Measurements from ENCODE around the gene RNF181. TPM values are rescaled to one million over a fixed set of nuclear protein-coding genes. Genes with fewer than 3 reads are reported as not detected.

Gene RNF181
- polyA plus RNA-seq, 1 donor (not counting 4 experiments of a cell fraction or from before 2014, with no cell fraction given): 264 TPM

DNA sequence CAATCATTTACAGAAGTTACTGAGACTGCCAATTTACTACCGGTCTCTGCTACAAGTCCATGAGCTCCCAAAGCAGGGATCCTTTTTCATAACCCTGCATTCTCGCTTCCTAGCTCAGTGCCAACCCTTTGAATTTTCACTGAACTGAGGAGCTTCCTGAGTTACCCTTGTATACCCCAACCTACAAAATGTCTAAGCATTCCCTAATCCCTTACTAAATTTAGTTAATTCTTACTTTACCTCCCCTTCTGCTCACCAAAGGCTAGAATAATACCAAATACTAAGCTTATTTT lies 47.0 kb upstream of the RNF181 start:
- dilution Hi-C loops (cut with MboI; ENCODE audit: extremely low pct_ligation_motif_present, low sequenced_read_pairs): no loop called here

DNA sequence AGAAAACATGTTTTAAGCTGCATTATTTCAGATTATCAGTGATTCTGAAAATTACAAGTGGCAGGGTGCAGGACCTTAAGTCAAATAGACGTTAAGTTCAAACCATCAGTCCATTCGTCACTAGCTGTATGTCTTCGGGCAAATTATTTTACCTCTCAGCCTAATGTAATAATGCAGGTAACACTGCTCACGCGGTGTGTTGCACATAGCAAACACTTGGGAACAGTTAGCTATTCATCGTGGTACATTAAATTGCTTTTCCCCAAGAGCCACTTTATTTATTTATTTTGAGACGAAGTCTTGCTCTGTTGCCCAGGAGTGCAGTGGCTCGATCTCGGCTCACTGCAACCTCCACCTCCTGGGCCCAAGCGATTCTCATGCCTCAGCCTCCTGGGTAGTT lies 46.5 kb upstream of the RNF181 start:
- Histone ChIP-seq H3K9me1 (ENCODE audit: control insufficient read depth, extremely low read depth, insufficient read depth, low read length) (no peaks in the 10 kb centered on the region), H3K4me3 (ENCODE audit: control insufficient read depth in 2 of 3, extremely low read depth in 1 of 3, insufficient read depth in 2 of 3, low read depth in 1 of 3, low read length in 3 of 3) (no peak overlapping the region), H3K4me1 (ENCODE audit: control insufficient read depth, extremely low read depth, insufficient read depth, low read length) (peaks cover 17% of the 10 kb centered on the region), H3K79me2 (ENCODE audit: control insufficient read depth, insufficient read depth, low read length) (no peaks in the 10 kb centered on the region), H3K9me3 (ENCODE audit: control insufficient read depth, low read depth, low read length) (no peaks in the 10 kb centered on the region), H3K27me3 (ENCODE audit: control insufficient read depth, extremely low read depth, insufficient read depth, low read length) (no peaks in the 10 kb centered on the region), H3K4me2 (ENCODE audit: control insufficient read depth, extremely low read depth, insufficient read depth, low read depth, low read length) (no peak overlapping the region), H2AFZ (ENCODE audit: control insufficient read depth, low read length) (no peak overlapping the region), H3K27ac (ENCODE audit: control insufficient read depth, insufficient read depth, low read length) (no peak overlapping the region), H3K9ac (ENCODE audit: control insufficient read depth, extremely low read depth, insufficient read depth, low read length) (no peak overlapping the region), H4K20me1 (ENCODE audit: control insufficient read depth, extremely low read depth, insufficient read depth, low read length) (peaks cover 14% of the 10 kb centered on the region), H3K36me3 (ENCODE audit: control insufficient read depth in 2 of 2, extremely low read depth in 1 of 2, insufficient read depth in 2 of 2, low read length in 2 of 2) (peaks cover 29 to 33% of the 10 kb centered on the region in 2 experiments)
- dilution Hi-C loops (cut with MboI; ENCODE audit: extremely low pct_ligation_motif_present, low sequenced_read_pairs): no loop called here
- no peak for TF ChIP-seq EZH2 (IDR thresholded peaks at IDR 0.05; ENCODE audit: low read length)
- DNase-seq (ENCODE audit: low read depth, low spot score) (no peak), FAIRE-seq (no peak)

More for the DNA sequence above, 47.0 kb upstream of the RNF181 start:
- Histone ChIP-seq H3K27me3 (ENCODE audit: control insufficient read depth, extremely low read depth, insufficient read depth, low read length) (no peaks in the 10 kb centered on the region), H3K27ac (ENCODE audit: control insufficient read depth, insufficient read depth, low read length) (no peak overlapping the region), H3K9ac (ENCODE audit: control insufficient read depth, extremely low read depth, insufficient read depth, low read length) (no peak overlapping the region), H3K4me3 (ENCODE audit: control insufficient read depth in 2 of 3, extremely low read depth in 1 of 3, insufficient read depth in 2 of 3, low read depth in 1 of 3, low read length in 3 of 3) (no peak overlapping the region), H3K36me3 (ENCODE audit: control insufficient read depth in 2 of 2, extremely low read depth in 1 of 2, insufficient read depth in 2 of 2, low read length in 2 of 2) (peaks cover 26 to 35% of the 10 kb centered on the region in 2 experiments), H3K4me2 (ENCODE audit: control insufficient read depth, extremely low read depth, insufficient read depth, low read depth, low read length) (no peak overlapping the region), H2AFZ (ENCODE audit: control insufficient read depth, low read length) (no peak overlapping the region), H3K4me1 (ENCODE audit: control insufficient read depth, extremely low read depth, insufficient read depth, low read length) (peaks cover 22% of the 10 kb centered on the region), H3K9me1 (ENCODE audit: control insufficient read depth, extremely low read depth, insufficient read depth, low read length) (no peaks in the 10 kb centered on the region), H3K9me3 (ENCODE audit: control insufficient read depth, low read depth, low read length) (no peaks in the 10 kb centered on the region), H4K20me1 (ENCODE audit: control insufficient read depth, extremely low read depth, insufficient read depth, low read length) (peaks cover 14% of the 10 kb centered on the region), H3K79me2 (ENCODE audit: control insufficient read depth, insufficient read depth, low read length) (no peaks in the 10 kb centered on the region)
- DNase-seq (ENCODE audit: low read depth, low spot score) (no peak), FAIRE-seq (no peak)
- TF ChIP-seq EZH2 (IDR thresholded peaks at IDR 0.05; ENCODE audit: low read length): no peak
- TF ChIP-seq, protein P1, sequence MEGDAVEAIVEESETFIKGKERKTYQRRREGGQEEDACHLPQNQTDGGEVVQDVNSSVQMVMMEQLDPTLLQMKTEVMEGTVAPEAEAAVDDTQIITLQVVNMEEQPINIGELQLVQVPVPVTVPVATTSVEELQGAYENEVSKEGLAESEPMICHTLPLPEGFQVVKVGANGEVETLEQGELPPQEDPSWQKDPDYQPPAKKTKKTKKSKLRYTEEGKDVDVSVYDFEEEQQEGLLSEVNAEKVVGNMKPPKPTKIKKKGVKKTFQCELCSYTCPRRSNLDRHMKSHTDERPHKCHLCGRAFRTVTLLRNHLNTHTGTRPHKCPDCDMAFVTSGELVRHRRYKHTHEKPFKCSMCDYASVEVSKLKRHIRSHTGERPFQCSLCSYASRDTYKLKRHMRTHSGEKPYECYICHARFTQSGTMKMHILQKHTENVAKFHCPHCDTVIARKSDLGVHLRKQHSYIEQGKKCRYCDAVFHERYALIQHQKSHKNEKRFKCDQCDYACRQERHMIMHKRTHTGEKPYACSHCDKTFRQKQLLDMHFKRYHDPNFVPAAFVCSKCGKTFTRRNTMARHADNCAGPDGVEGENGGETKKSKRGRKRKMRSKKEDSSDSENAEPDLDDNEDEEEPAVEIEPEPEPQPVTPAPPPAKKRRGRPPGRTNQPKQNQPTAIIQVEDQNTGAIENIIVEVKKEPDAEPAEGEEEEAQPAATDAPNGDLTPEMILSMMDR (optimal IDR thresholded peaks at IDR 0.05 in 1 of 3, IDR thresholded peaks at IDR 0.05 in 1 of 3, conservative IDR thresholded peaks at IDR 0.05 in 1 of 3; ENCODE audit: extremely low read depth in 1 of 3, insufficient read depth in 2 of 3, low read length in 3 of 3): no peak

DNA sequence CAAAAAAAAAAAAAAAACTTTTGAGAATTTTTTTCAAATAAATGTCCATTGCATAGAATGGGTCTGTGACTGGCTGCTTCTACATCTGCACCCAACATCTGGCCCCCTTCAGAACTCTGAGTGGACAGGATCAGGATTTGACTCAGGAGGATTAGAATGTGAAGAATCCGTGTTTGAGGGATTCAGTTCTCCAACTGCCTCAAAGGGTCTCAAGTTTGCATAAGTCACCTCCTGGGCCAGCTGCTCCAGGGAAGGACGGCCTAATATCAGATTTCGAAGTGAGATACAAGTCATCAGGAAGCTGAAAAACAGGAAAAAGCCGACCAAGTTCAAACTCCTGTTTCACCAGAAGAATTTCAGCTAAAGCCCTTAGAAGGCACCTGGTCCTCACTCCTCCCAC lies 45.7 kb upstream of the RNF181 start:
- no peaks in the 10 kb centered on the region for H3K9me1 ChIP-seq (ENCODE audit: control insufficient read depth, extremely low read depth, insufficient read depth, low read length)
- no peaks in the 10 kb centered on the region for H3K79me2 ChIP-seq (ENCODE audit: control insufficient read depth, insufficient read depth, low read length)
- no peak overlapping the region for H3K9ac ChIP-seq (ENCODE audit: control insufficient read depth, extremely low read depth, insufficient read depth, low read length)
- no peak overlapping the region for H3K27ac ChIP-seq (ENCODE audit: control insufficient read depth, insufficient read depth, low read length)
- H4K20me1 ChIP-seq (ENCODE audit: control insufficient read depth, extremely low read depth, insufficient read depth, low read length): peaks cover 12% of the 10 kb centered on the region
- dilution Hi-C loops (cut with MboI; ENCODE audit: extremely low pct_ligation_motif_present, low sequenced_read_pairs): no loop called here
- no peak for TF ChIP-seq EZH2 (IDR thresholded peaks at IDR 0.05; ENCODE audit: low read length)
- no peak overlapping the region for H2AFZ ChIP-seq (ENCODE audit: control insufficient read depth, low read length)
- H3K36me3 ChIP-seq (ENCODE audit: control insufficient read depth in 2 of 2, extremely low read depth in 1 of 2, insufficient read depth in 2 of 2, low read length in 2 of 2): peaks cover 30 to 31% of the 10 kb centered on the region in 2 experiments
- FAIRE-seq (no peak), DNase-seq (ENCODE audit: low read depth, low spot score) (no peak)
- no peaks in the 10 kb centered on the region for H3K9me3 ChIP-seq (ENCODE audit: control insufficient read depth, low read depth, low read length)
- H3K27me3 ChIP-seq (ENCODE audit: control insufficient read depth, extremely low read depth, insufficient read depth, low read length): no peaks in the 10 kb centered on the region
- peaks cover 17% of the 10 kb centered on the region for H3K4me1 ChIP-seq (ENCODE audit: control insufficient read depth, extremely low read depth, insufficient read depth, low read length)
- H3K4me3 ChIP-seq (ENCODE audit: control insufficient read depth in 2 of 3, extremely low read depth in 1 of 3, insufficient read depth in 2 of 3, low read depth in 1 of 3, low read length in 3 of 3): no peak overlapping the region
- no peak overlapping the region for H3K4me2 ChIP-seq (ENCODE audit: control insufficient read depth, extremely low read depth, insufficient read depth, low read depth, low read length)
